Subcutaneous abdominal adipose tissue (tissue), 5 donors: ENCODE results near the gene RGS3.

Source experiments
- H3K27ac ChIP-seq: one replicate; pipeline ENCODE4 v1.7.0; 2013; ENCODE audit warnings: low read depth, mild to moderate bottlenecking, inconsistent platforms, low read length, moderate library complexity
- H3K27me3 ChIP-seq, 5 donors: one replicate each; pipeline ENCODE4 v1.7.0; 2013; ENCODE audit warnings: low read length in 5 of 5, inconsistent platforms in 1 of 5; ENCODE audit not compliant: control insufficient read depth in 5 of 5, insufficient read depth in 4 of 5
- H3K36me3 ChIP-seq, 5 donors: one replicate each; pipeline ENCODE4 v1.7.0; 2013; ENCODE audit warnings: low read length in 5 of 5; ENCODE audit not compliant: control insufficient read depth in 5 of 5, insufficient read depth in 5 of 5
- H3K4me1 ChIP-seq, 5 donors: one replicate each; pipeline ENCODE4 v1.7.0; 2013; ENCODE audit warnings: low read length in 5 of 5, mild to moderate bottlenecking in 3 of 5, moderate library complexity in 1 of 5; ENCODE audit not compliant: control insufficient read depth in 5 of 5, insufficient read depth in 5 of 5
- H3K4me3 ChIP-seq, 5 donors: one replicate each; pipeline ENCODE4 v1.7.0; 2013; ENCODE audit warnings: low read length in 5 of 5, low read depth in 1 of 5
- H3K9ac ChIP-seq, 5 donors: one replicate each; pipeline ENCODE4 v1.7.0; 2013; ENCODE audit warnings: low read length in 5 of 5, mild to moderate bottlenecking in 4 of 5, moderate library complexity in 3 of 5
- H3K9me3 ChIP-seq, 5 donors: one replicate each; pipeline ENCODE4 v1.7.0; 2013; ENCODE audit warnings: low read length in 5 of 5; ENCODE audit not compliant: control insufficient read depth in 5 of 5
- donor health status: healthy.
- donor health status: healthy.
- donor health status: healthy.
- donor health status: healthy.
- donor health status: healthy.

The RGS3 gene

GRCh38 chr9:113618836-113619490, 155.4 kb downstream of the RGS3 start:
- Histone ChIP-seq H3K36me3 (no peaks in the 10 kb centered on the region), H3K9me3 (no peaks in the 10 kb centered on the region), H3K4me3 (no peak overlapping the region), H3K27ac (peak overlapping the region; percentile 92), H3K9ac (no peak overlapping the region), H3K27me3 (no peaks in the 10 kb centered on the region), H3K4me1 (peaks cover 26 to 83% (median 63%) of the 10 kb centered on the region in 5 donors)

DNA sequence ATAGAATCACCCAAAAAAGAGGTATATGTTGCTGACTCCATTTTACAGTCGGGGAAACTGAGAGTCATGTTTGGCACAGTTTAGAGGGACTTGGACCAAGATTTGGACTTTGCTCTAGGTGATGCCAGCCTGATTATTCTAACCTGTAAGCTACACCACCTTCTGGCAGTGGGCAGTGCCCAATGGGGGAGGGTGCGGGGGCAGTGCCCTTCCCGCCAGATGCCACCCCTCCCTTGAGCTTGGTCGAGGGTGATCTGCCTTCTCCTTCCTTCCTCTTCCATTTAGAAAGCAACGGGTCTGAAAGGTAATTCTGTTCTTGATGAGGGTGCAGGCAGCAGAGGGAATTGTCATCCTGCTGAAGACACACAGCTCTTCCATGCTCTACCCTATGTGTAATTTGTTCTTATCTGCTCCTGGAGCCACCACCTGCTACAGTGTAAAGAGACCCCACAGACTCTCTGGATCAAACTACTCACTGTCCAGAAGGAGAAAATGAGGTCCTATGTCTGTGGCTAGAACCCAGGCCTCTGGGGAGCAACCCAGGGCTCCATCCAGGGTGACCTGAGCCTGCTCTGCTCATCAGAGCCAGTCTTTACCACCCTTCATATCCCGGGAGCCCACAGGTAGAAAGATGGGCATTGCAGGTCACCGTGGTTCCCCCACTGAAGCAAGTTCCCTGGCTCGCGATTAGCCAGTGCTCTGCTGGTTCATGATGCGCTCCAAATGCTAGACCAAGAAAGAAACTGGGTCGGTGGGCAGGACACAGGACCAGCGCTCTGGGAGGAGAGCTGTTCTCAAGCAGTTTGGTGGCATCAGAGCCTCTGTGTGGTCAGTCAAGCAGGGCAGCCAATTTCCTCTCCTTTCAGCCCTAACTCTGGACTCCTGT, 156.2 kb downstream of the RGS3 start:
- H3K4me3 ChIP-seq: peak overlapping the region in 3 of 5 donors; percentile 1 to 42 (median 29)
- no peaks in the 10 kb centered on the region for H3K27me3 ChIP-seq
- H3K9me3 ChIP-seq: no peaks in the 10 kb centered on the region
- peak overlapping the region; percentile 92 for H3K27ac ChIP-seq
- no peaks in the 10 kb centered on the region for H3K36me3 ChIP-seq
- H3K9ac ChIP-seq: no peak overlapping the region
- peaks cover 20 to 75% (median 56%) of the 10 kb centered on the region in 5 donors for H3K4me1 ChIP-seq

- H3K27me3 ChIP-seq: no peaks in the 10 kb centered on the region
- peaks cover 13 to 67% (median 52%) of the 10 kb centered on the region in 5 donors for H3K4me1 ChIP-seq
- H3K9me3 ChIP-seq: no peaks in the 10 kb centered on the region
- H3K9ac ChIP-seq: peak overlapping the region in 4 of 5 donors; percentile 34 to 71 (median 54)
- H3K27ac ChIP-seq: peak overlapping the region; percentile 92
- H3K4me3 ChIP-seq: peak overlapping the region in 3 of 5 donors; percentile 29 to 61 (median 42)
- H3K36me3 ChIP-seq: no peaks in the 10 kb centered on the region
Observed at GRCh38 chr9:113620377-113621161, 157.0 kb downstream of the RGS3 start.

- Histone ChIP-seq H3K9ac (peak overlapping the region in 4 of 5 donors; percentile 34 to 71 (median 54)), H3K36me3 (no peaks in the 10 kb centered on the region), H3K27ac (peak overlapping the region; percentile 92), H3K9me3 (no peaks in the 10 kb centered on the region), H3K27me3 (no peaks in the 10 kb centered on the region), H3K4me1 (peaks cover 7 to 59% (median 46%) of the 10 kb centered on the region in 5 donors), H3K4me3 (peak overlapping the region in 1 of 5 donors; percentile 61)
Observed at GRCh38 chr9:113621309-113621791, 157.8 kb downstream of the RGS3 start.

DNA sequence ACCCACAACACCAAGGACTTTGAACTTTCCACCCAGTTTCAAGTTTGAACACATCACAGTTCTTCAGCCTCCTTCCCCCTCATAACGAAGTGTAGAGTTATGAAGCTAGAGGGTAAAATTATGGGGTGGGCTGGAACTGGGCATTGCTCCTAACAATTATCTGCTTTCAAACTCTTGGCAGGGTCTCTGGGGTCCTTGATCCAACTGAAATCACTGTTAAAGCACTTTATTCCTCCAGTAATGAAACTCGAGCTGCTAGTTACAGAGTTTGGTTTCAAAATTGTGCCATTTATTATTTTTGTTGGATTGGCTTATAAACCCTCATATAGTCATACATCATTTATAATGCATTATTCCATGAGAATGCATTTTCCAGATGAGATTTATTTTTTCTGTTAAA, 158.5 kb downstream of the RGS3 start:
- Histone ChIP-seq H3K36me3 (no peaks in the 10 kb centered on the region), H3K9me3 (no peaks in the 10 kb centered on the region), H3K27ac (peak overlapping the region; percentile 92), H3K4me1 (peaks cover 11 to 59% (median 46%) of the 10 kb centered on the region in 5 donors), H3K9ac (no peak overlapping the region), H3K27me3 (no peaks in the 10 kb centered on the region), H3K4me3 (no peak overlapping the region)

DNA sequence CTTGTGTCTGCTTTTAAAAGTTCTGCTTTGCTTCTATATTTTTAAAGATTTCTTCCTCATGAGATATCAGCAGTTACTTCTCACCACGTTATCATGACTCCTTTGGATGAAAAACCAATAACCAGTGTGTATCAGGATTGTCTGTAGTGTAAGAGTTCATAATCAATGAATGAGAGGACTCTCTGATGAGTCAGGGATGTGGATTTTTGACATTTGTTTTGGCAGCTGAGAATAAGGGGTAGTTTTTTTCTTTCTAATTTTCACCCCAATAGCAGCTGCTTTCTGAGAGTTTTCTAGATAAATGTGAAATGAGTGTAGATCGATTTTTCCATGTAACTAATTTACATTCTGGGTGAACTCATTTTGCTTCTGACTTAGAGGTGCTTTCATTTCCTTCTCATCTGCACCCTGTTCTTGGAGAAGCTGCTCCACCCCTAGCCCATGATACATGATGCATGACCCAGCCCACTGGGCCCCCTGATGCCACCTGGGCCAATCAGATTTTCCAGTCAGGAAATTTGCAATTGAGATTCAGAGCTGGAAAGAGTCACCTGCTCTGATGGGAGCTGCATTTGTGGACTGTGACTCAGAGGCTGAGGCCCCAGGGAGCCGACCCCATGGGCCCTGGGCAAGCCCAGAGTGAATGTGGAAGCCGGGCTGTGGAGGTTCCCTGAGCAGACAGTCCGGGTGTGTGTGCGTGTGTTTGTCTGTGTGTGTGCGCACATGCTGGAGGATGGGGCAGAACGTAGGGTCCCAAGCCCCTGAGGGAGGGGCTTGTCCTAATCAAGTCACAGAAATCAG, 159.3 kb downstream of the RGS3 start:
- Histone ChIP-seq H3K4me1 (peaks cover 11 to 61% (median 51%) of the 10 kb centered on the region in 5 donors), H3K9ac (no peak overlapping the region), H3K27ac (no peak overlapping the region), H3K4me3 (no peak overlapping the region), H3K9me3 (no peaks in the 10 kb centered on the region), H3K36me3 (no peaks in the 10 kb centered on the region), H3K27me3 (no peaks in the 10 kb centered on the region)

- Histone ChIP-seq H3K27me3 (no peaks in the 10 kb centered on the region), H3K9ac (no peak overlapping the region), H3K4me1 (peaks cover 11 to 54% (median 51%) of the 10 kb centered on the region in 5 donors), H3K9me3 (no peaks in the 10 kb centered on the region), H3K4me3 (no peak overlapping the region), H3K36me3 (no peaks in the 10 kb centered on the region), H3K27ac (no peak overlapping the region)
Observed at GRCh38 chr9:113623851-113624485, 160.4 kb downstream of the RGS3 start.

DNA sequence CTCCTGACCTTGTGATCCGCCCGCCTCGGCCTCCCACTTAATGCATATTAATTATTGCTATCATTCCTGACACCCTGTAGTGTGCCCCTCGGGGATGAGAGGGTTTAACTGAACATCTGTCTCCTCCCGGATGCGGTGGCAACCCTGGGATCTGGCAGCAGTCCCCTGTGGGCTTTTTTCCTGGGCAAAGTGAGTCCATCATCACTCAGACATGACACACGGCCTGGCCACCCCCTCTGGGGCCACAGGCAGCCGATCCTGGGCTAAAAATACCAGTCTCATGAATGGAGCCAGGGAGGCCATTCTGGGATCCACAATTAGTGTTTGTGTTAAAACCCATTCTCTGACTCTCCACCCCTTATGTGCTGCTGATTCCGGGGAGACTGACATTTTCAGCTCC, 161.2 kb downstream of the RGS3 start:
- no peaks in the 10 kb centered on the region for H3K27me3 ChIP-seq
- H3K36me3 ChIP-seq: no peaks in the 10 kb centered on the region
- no peak overlapping the region for H3K9ac ChIP-seq
- H3K9me3 ChIP-seq: no peaks in the 10 kb centered on the region
- no peak overlapping the region for H3K27ac ChIP-seq
- H3K4me1 ChIP-seq: peaks cover 11 to 48% (median 46%) of the 10 kb centered on the region in 5 donors
- no peak overlapping the region for H3K4me3 ChIP-seq

GRCh38 chr9:113625486-113625885, 162.0 kb downstream of the RGS3 start:
- Histone ChIP-seq H3K36me3 (no peaks in the 10 kb centered on the region), H3K9me3 (no peaks in the 10 kb centered on the region), H3K4me3 (no peak overlapping the region), H3K4me1 (peaks cover 11 to 40% (median 38%) of the 10 kb centered on the region in 5 donors), H3K27me3 (no peaks in the 10 kb centered on the region), H3K27ac (no peak overlapping the region), H3K9ac (no peak overlapping the region)
